Endothelial cell (in vitro differentiated cells): ENCODE results near the gene VCX. TPM values are rescaled to one million over a fixed set of nuclear protein-coding genes. Genes with fewer than 3 reads are reported as not detected.

ENCODE experiments used
- DNase-seq: peaks from one replicate; pipeline ENCODE4 v3.0.0; 2021; ENCODE audit warnings: low spot score
- H3K27ac Mint-ChIP-seq: one replicate; pipeline ENCODE4 v1.8.0; 2021; ENCODE audit warnings: mixed read lengths, inconsistent platforms; ENCODE audit not compliant: unreplicated experiment
- H3K27me3 Mint-ChIP-seq: one replicate; pipeline ENCODE4 v1.8.0; 2021; ENCODE audit warnings: mild to moderate bottlenecking, moderate library complexity, mixed read lengths, inconsistent platforms; ENCODE audit not compliant: unreplicated experiment
- H3K36me3 Mint-ChIP-seq: one replicate; pipeline ENCODE4 v1.8.0; 2021; ENCODE audit warnings: mild to moderate bottlenecking, low read depth, mixed read lengths, inconsistent platforms; ENCODE audit not compliant: unreplicated experiment
- H3K4me1 Mint-ChIP-seq: one replicate; pipeline ENCODE4 v1.8.0; 2021; ENCODE audit warnings: mild to moderate bottlenecking, mixed read lengths, inconsistent platforms; ENCODE audit not compliant: unreplicated experiment
- H3K4me3 Mint-ChIP-seq: one replicate; pipeline ENCODE4 v1.8.0; 2021; ENCODE audit warnings: mild to moderate bottlenecking, mixed read lengths, inconsistent platforms; ENCODE audit not compliant: unreplicated experiment
- H3K9me3 Mint-ChIP-seq: one replicate; pipeline ENCODE4 v1.8.0; 2021; ENCODE audit warnings: mixed read lengths, inconsistent platforms; ENCODE audit not compliant: unreplicated experiment
- total RNA-seq: library from RNA; stranded (reverse); fragmentation: NEBNext Ultra II Directional; extraction: Animal tissue kit (Norgen Biotek cat#: 25700); gene quantifications from one replicate; pipeline ENCODE4 v1.2.1, GENCODE V29; 2021; ENCODE audit not compliant: unreplicated experiment
- TF ChIP-seq, protein P1 (sequence below): fragments of 200-600 bp; sonication (generic); IDR thresholded peaks from one replicate; pipeline ENCODE4 v1.5.0; 2021; ENCODE audit warnings: antibody characterized with exemption; ENCODE audit not compliant: unreplicated experiment

The VCX gene
- total RNA-seq, 1 donor from 2014 or later: not detected

DNA sequence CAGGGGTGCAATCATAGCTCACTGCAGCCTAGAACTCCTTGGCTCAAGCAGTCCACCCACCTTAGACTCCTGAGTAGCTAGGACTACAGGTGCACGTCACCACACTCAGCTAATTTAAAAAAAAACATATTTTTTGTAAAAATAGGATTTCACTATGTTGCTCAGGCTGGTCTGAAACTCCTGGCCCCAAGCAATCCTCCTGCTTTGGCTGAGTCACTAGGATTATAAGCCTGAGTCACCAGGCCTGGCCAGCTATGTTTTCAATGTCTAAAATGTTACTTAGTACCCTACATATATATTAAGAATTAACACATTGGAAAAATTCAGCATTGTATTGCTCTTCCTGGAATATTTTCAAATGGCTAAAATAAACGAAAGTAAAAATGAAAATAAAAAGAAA lies 46.7 kb downstream of the VCX start:
- no peaks in the 10 kb centered on the region for H3K9me3 Mint-ChIP-seq
- no peaks in the 10 kb centered on the region for H3K36me3 Mint-ChIP-seq
- TF ChIP-seq, protein P1, sequence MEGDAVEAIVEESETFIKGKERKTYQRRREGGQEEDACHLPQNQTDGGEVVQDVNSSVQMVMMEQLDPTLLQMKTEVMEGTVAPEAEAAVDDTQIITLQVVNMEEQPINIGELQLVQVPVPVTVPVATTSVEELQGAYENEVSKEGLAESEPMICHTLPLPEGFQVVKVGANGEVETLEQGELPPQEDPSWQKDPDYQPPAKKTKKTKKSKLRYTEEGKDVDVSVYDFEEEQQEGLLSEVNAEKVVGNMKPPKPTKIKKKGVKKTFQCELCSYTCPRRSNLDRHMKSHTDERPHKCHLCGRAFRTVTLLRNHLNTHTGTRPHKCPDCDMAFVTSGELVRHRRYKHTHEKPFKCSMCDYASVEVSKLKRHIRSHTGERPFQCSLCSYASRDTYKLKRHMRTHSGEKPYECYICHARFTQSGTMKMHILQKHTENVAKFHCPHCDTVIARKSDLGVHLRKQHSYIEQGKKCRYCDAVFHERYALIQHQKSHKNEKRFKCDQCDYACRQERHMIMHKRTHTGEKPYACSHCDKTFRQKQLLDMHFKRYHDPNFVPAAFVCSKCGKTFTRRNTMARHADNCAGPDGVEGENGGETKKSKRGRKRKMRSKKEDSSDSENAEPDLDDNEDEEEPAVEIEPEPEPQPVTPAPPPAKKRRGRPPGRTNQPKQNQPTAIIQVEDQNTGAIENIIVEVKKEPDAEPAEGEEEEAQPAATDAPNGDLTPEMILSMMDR: no peak
- DNase-seq: no peak
- H3K27ac Mint-ChIP-seq: no peak overlapping the region
- no peaks in the 10 kb centered on the region for H3K27me3 Mint-ChIP-seq
- no peaks in the 10 kb centered on the region for H3K4me1 Mint-ChIP-seq
- no peak overlapping the region for H3K4me3 Mint-ChIP-seq

DNA sequence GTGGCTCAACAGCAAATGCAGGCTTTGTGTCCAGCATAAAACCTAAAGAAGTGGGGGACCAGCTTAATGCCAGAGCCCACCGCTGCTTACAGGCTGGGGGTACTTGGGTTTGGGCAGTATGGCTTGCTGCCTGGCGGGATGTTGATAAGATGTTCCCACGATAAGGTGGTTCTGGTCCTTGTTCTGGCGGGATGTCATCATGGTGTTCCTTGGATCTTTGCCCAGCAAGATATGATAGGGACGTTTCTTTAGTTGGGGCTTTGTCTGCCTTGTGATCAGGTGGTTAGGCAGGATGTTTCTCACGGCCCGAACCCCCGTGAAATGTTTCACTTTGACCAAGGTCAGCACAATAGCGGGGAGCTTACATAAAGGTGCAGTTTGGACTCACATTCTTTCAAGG lies 49.0 kb downstream of the VCX start:
- Mint-ChIP-seq H3K4me1 (no peaks in the 10 kb centered on the region), H3K9me3 (no peaks in the 10 kb centered on the region), H3K27ac (no peak overlapping the region), H3K4me3 (no peak overlapping the region), H3K27me3 (no peaks in the 10 kb centered on the region), H3K36me3 (no peaks in the 10 kb centered on the region)
- TF ChIP-seq, protein P1: no peak
- no peak for DNase-seq

Other genes with a start within 250 kb of the VCX start
- 12.4 TPM for gene PNPLA4, start 84.2 kb downstream of the VCX start, total RNA-seq